ENCODE data around the gene MAT1A. TPM values are rescaled to one million over a fixed set of nuclear protein-coding genes. Genes with fewer than 3 reads are reported as not detected.

The MAT1A gene
- total RNA-seq: under 0.01 TPM in 1 of 2 replicates, not detected in the other

DNA sequence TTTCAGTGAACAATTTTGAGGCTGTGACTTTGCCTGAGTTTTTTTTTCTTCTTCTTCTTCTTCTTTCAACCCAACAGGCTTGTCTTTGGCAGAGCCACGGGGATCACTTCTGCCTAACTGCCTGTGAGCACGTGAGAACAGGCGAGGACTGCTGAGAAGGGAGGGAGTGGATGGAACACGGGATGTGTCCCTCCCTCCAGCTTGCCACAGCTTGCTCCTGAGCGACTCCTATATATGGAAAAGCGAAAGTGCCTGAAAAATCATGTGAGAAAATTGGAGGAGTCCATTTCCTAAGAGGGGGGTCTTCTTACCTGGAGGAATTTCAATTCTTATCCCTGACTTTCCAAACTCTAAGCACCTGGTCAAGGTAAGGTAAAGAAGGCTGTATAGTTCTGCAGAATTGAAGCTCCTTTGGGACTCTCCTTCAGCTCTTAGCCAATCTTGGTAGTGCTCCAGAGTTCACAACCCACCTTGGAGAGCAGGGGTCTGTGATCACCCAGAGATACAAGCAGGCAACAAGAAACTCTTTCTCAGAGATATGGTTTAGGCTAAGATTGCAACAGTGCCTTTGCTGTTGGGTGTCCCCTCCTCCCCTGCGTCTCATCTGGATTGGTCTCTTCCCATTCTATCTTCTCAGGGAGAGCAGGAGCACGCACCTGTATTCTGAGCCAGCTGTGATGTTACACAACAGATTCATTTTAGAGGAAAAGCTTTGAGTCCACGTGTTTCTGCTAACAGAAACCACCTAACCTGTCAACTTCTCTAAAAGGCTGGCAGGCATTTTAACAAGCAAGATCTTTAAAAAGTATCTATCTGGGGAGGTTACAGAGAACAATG, at the start of gene MAT1A:
Gene MAT1A, minus strand, starts transcription at position 208 of the 837 bp plus-strand sequence. CDS start 235 bp downstream, outside the sequence.

Other genes starting within 250 kb of the MAT1A start
- 4.8 and 14.3 TPM in 2 replicates for gene TMEM254, start 211.0 kb downstream of the MAT1A start, total RNA-seq
- gene PLAC9, start 156.9 kb downstream of the MAT1A start, total RNA-seq: not detected in 2 replicates
- gene ANXA11, start 84.1 kb downstream of the MAT1A start, total RNA-seq: 38.8 and 50.4 TPM in 2 replicates
- not detected in 2 replicates for gene DYDC1, start 67.1 kb upstream of the MAT1A start, total RNA-seq
- not detected in 2 replicates for gene DYDC2, start 67.1 kb upstream of the MAT1A start, total RNA-seq
- 57.1 and 103 TPM in 2 replicates for gene PRXL2A, start 118.9 kb upstream of the MAT1A start, total RNA-seq
- 27.3 and 48.9 TPM in 2 replicates for gene TSPAN14, start 164.7 kb upstream of the MAT1A start, total RNA-seq
- gene SH2D4B, start 248.2 kb upstream of the MAT1A start, total RNA-seq: under 0.01 TPM in 1 of 2 replicates, not detected in the other

All from tracheal epithelial cell (primary cell).